Measurements from ENCODE around the gene HPCAL4. TPM values are rescaled to one million over a fixed set of nuclear protein-coding genes. Genes with fewer than 3 reads are reported as not detected.

Gene HPCAL4
- polyA plus RNA-seq, 1 experiment = not detected

DNA sequence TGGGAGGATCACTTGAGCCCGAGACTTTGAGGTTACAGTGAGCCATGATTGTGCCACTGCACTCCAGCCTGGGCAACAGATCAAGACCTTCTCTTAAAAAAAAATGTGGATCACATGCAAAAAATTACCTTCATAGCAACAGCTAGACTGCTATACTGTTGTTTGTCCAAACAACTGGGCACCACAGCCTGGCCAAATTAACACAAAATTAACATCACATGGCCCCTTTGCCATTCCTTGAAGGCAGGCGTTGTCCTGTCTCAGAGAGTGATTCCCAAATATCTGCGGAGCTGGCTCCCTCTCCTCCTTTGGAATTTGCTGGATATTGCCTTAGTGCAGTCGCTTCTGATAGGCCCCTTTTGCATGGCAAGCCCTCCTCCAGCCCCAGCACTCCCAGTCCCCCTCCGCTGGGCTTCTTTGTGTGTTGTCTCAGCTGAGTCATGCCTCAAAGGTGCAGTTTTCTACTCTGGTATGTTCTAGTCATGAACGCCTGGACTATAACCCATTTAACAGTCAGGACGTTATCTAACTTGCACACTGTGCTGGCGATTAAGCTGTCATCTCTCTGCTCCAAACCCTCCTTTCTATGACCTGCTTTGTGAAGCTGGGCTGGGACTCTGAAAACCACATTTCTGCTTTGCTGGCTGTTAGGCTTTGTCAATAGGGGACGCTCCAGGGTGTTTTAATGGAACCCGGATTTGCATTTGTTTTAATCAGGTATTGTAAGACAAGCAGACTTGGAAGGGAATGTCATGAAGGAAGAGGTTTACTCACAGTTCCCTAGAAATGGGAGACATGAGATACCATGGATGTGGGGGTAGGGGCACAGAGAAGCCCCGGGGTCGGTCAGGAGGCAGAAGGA lies 20.1 kb upstream of the HPCAL4 start:
- H3K4me3 ChIP-seq (ENCODE audit: low read depth, low read length) = no peak overlapping the region
- no peak overlapping the region for H3K27ac ChIP-seq (ENCODE audit: low read depth, low read length)
- DNase-seq (ENCODE audit: low read depth, low spot score) = no peak
- CTCF ChIA-PET = interaction anchor here (1.0 to 1.6 kb wide), 3 partner anchors 54 to 105 kb away, joined by 3 to 4 read pairs (median 3); no protein-coding TSS in a partner anchor
- POLR2A ChIA-PET = no interaction called here
- H3K9me3 ChIP-seq (ENCODE audit: control insufficient read depth, insufficient read depth, low read length) = no peaks in the 10 kb centered on the region
- TF ChIP-seq, protein P1, sequence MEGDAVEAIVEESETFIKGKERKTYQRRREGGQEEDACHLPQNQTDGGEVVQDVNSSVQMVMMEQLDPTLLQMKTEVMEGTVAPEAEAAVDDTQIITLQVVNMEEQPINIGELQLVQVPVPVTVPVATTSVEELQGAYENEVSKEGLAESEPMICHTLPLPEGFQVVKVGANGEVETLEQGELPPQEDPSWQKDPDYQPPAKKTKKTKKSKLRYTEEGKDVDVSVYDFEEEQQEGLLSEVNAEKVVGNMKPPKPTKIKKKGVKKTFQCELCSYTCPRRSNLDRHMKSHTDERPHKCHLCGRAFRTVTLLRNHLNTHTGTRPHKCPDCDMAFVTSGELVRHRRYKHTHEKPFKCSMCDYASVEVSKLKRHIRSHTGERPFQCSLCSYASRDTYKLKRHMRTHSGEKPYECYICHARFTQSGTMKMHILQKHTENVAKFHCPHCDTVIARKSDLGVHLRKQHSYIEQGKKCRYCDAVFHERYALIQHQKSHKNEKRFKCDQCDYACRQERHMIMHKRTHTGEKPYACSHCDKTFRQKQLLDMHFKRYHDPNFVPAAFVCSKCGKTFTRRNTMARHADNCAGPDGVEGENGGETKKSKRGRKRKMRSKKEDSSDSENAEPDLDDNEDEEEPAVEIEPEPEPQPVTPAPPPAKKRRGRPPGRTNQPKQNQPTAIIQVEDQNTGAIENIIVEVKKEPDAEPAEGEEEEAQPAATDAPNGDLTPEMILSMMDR (IDR thresholded peaks at IDR 0.05; ENCODE audit: low read depth, low read length) = no peak
- peaks cover 37% of the 10 kb centered on the region for H3K27me3 ChIP-seq (ENCODE audit: control insufficient read depth, insufficient read depth, low read length)

DNA sequence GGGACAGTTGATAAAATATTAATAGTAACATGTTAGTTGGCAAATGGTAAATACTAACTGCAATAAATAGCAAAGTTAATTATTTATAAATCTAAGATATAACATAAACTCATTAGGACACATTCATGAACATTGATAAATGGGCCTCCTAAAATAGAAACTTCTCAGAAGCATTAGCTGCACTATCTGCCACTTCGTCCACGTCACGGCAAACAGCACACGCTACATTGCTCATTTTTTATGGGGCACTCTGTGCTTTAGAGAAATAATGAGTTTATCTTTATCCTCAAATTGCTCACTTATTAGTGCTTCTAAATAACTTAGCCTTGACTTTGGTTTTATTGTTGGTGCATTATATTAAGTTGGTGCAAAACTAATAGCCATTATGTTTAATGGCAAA lies 16.3 kb upstream of the HPCAL4 start:
- DNase-seq (ENCODE audit: low read depth, low spot score) = no peak
- TF ChIP-seq, protein P1 (IDR thresholded peaks at IDR 0.05; ENCODE audit: low read depth, low read length) = no peak
- Histone ChIP-seq H3K4me3 (ENCODE audit: low read depth, low read length) (no peak overlapping the region), H3K27me3 (ENCODE audit: control insufficient read depth, insufficient read depth, low read length) (peaks cover 31% of the 10 kb centered on the region), H3K27ac (ENCODE audit: low read depth, low read length) (no peak overlapping the region), H3K9me3 (ENCODE audit: control insufficient read depth, insufficient read depth, low read length) (no peaks in the 10 kb centered on the region)
- ChIA-PET CTCF (no interaction called here), POLR2A (no interaction called here)

DNA sequence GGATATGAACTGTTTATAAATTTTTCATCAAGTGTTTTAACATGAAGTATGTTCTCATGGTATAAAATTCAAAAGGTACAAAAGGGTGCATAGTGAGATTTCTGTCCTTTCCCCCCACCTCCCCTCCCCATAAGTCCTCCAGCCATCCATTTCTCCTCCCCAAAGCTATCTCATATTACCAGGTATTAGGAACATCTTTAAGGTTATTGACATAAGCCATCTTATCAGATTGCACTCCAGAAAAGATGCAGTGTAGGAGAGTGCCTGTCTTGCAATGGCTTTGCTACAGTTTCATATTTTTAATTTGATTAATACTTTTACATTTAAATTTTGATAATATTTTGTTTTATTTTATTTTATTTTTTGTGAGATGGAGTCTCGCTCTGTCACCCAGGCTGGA lies 13.5 kb upstream of the HPCAL4 start:
- no peak overlapping the region for H3K27ac ChIP-seq (ENCODE audit: low read depth, low read length)
- H3K4me3 ChIP-seq (ENCODE audit: low read depth, low read length) = no peak overlapping the region
- ChIA-PET POLR2A (no interaction called here), CTCF (interaction anchor here (0.9 to 1.3 kb wide), 2 partner anchors 47 to 99 kb away, joined by 3 to 9 read pairs; no protein-coding TSS in a partner anchor)
- peaks cover 43% of the 10 kb centered on the region for H3K27me3 ChIP-seq (ENCODE audit: control insufficient read depth, insufficient read depth, low read length)
- H3K9me3 ChIP-seq (ENCODE audit: control insufficient read depth, insufficient read depth, low read length) = no peaks in the 10 kb centered on the region
- TF ChIP-seq, protein P1 (IDR thresholded peaks at IDR 0.05; ENCODE audit: low read depth, low read length) = no peak
- DNase-seq (ENCODE audit: low read depth, low spot score) = no peak

DNA sequence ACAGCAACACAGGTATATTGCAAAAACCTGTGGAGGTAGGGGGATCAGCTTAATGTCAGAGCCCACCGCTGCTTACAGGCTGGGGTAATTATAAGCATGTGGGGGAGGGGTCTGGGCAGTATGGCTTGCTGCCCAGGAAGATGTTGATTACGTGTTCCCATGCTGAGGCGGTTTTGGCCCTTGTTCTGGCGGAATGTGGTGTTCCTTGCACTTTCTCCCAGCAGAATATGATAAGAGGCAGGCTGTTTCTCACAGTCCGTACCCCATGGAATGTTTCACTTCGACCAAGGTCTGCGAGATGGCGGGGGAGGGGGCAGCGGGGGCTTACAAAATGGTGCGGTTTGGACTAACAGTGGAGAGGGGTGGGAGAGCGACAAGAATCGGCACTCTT lies 9.8 kb upstream of the HPCAL4 start:
- H3K27me3 ChIP-seq (ENCODE audit: control insufficient read depth, insufficient read depth, low read length) = peaks cover 47% of the 10 kb centered on the region
- H3K4me3 ChIP-seq (ENCODE audit: low read depth, low read length) = peak overlapping the region; percentile 39
- DNase-seq (ENCODE audit: low read depth, low spot score) = no peak
- ChIA-PET POLR2A (no interaction called here), CTCF (interaction anchor here (0.7 to 2.5 kb wide), 3 partner anchors 13 to 43 kb away, joined by 3 to 8 read pairs (median 3); no protein-coding TSS in a partner anchor)
- no peak overlapping the region for H3K27ac ChIP-seq (ENCODE audit: low read depth, low read length)
- TF ChIP-seq, protein P1 (IDR thresholded peaks at IDR 0.05; ENCODE audit: low read depth, low read length) = no peak
- no peaks in the 10 kb centered on the region for H3K9me3 ChIP-seq (ENCODE audit: control insufficient read depth, insufficient read depth, low read length)

DNA sequence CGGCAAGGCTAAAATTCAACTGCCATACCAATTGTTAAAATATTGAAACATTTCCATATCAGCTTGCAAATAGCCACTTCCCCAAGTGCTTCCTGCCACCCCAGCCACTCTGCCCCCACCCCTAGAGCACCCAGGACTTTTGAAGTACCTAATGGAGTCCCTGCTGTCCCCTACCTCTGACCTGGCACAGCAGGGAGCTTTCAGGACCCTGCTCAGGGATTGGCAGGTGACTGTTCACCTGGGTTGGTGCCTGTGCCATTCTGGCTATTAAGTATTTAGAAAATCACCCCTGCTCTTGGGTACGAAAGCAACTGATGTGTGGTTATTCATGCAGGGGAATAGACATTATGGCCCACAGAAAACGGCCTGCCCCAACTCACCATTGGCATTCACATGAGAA lies 9.1 kb upstream of the HPCAL4 start:
- CTCF ChIA-PET = interaction anchor here (0.7 to 2.5 kb wide), 3 partner anchors 13 to 94 kb away, joined by 3 to 8 read pairs (median 4); no protein-coding TSS in a partner anchor

More for the DNA sequence above, 9.1 kb upstream of the HPCAL4 start:
- no peak overlapping the region for H3K4me3 ChIP-seq (ENCODE audit: low read depth, low read length)
- no peak for DNase-seq (ENCODE audit: low read depth, low spot score)
- H3K27me3 ChIP-seq (ENCODE audit: control insufficient read depth, insufficient read depth, low read length) = peaks cover 47% of the 10 kb centered on the region
- no peaks in the 10 kb centered on the region for H3K9me3 ChIP-seq (ENCODE audit: control insufficient read depth, insufficient read depth, low read length)
- TF ChIP-seq, protein P1 (IDR thresholded peaks at IDR 0.05; ENCODE audit: low read depth, low read length) = no peak
- POLR2A ChIA-PET = no interaction called here
- no peak overlapping the region for H3K27ac ChIP-seq (ENCODE audit: low read depth, low read length)

Data from AG04450 (cell line).